LNCaP clone FGC (cell line): ENCODE data around the gene OR13C5.
"Not testable (repeated sequence)": the region's sequence is repeated elsewhere in the genome, so short reads cannot be mapped to it uniquely, and the experiment has no call there.

Experiments used
- DNase-seq: peaks from one replicate; pipeline ENCODE4 v3.0.0-alpha.2; 2011; ENCODE audit warnings: low read depth
- H3K4me3 ChIP-seq: 2 replicates; pipeline ENCODE4 v1.5.1; 2011; ENCODE audit warnings: mild to moderate bottlenecking, low read depth, low read length, control low read depth
- CTCF ChIP-seq: IDR thresholded peaks from 2 replicates; pipeline ENCODE4 v1.5.1; 2012; ENCODE audit warnings: mild to moderate bottlenecking; ENCODE audit not compliant: control insufficient read depth, insufficient read depth; ENCODE audit errors: extremely low read depth

Gene OR13C5

GRCh38 chr9:104606152-104606551, 6.9 kb upstream of the OR13C5 start:
- DNase-seq = no peak
- H3K4me3 ChIP-seq = no peak overlapping the region
- TF ChIP-seq CTCF = no peak

DNA sequence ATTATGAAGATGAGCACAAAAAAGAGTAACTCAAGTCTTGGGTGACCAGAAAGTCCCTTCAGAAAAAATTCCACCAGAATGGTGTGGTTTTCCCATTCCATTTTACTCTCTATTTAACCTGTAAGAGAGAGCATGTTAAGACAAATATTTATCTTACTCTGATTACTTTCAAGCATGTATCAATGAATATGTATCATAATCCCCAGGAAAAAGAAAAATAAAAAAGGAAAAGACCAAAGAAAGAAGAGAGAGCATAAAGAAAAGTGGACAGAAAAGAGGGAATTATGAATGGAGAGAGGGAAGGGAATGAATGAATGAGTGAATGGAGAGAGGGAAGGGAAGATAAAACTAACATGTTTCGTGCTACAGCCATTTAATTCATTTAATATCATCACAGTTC, 6.3 kb upstream of the OR13C5 start, which contains the start of gene OR13C2:
Gene OR13C2 (minus strand): TSS at position 101 of the 400 bp plus-strand sequence. CDS start 0 bp downstream, at position 101.
- H3K4me3 ChIP-seq, DNase-seq: not testable (repeated sequence)

DNA sequence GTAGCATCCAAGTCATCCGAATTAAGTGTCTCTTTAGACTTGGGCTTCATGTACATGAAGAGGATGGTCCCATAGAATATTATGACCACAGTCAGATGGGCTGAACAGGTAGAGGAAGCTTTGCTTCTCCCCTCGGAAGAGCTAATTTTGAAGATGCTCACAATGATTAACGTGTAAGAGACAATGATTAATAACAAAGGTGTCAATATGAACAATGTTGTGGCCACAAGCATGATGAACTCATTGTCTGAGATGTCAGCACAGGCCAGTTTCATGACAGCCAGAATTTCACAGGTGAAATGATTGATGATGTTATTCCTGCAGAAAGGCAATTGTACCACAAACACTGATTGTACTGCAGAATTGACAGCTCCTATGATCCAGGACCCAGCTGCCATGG, 5.6 kb upstream of the OR13C5 start:
- no peak for TF ChIP-seq CTCF
- no peak for DNase-seq
- no peak overlapping the region for H3K4me3 ChIP-seq

GRCh38 chr9:104598749-104599148, 464 bp downstream of the OR13C5 start:
- not testable (repeated sequence) for DNase-seq, H3K4me3 ChIP-seq

- H3K4me3 ChIP-seq = no peak overlapping the region
- no peak for TF ChIP-seq CTCF
- no peak for DNase-seq
These were observed 9.6 kb downstream of the OR13C5 start for GRCh38 chr9:104589626-104590025.

- DNase-seq = no peak
- no peak overlapping the region for H3K4me3 ChIP-seq
- TF ChIP-seq CTCF = no peak
These were observed 12.6 kb downstream of the OR13C5 start for GRCh38 chr9:104586496-104587180.

- no peak overlapping the region for H3K4me3 ChIP-seq
- TF ChIP-seq CTCF = no peak
- no peak for DNase-seq
These were observed 18.7 kb downstream of the OR13C5 start for GRCh38 chr9:104580562-104580961.

DNA sequence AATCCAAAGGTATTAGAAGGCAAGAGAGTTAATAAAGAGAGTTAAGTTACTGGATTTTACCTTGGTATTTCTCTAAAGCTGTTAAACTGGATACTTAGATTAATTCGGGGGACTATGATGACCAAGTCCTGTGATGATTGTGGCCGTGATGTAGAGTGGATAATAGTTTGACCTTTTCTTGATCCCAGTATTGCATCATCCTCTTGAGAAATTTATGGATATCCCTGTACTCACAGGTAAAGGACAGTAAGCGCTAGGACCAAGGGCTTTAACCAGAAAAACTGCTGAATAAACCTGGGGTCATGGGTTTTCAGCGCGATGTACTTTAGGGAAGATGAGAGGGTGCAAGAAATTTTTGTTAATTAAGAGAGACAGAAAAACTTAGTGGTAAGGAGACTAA, 21.9 kb downstream of the OR13C5 start:
- no peak for TF ChIP-seq CTCF
- H3K4me3 ChIP-seq = no peak overlapping the region
- DNase-seq = no peak
